ENCODE data around the gene ADGRL3.

DNA sequence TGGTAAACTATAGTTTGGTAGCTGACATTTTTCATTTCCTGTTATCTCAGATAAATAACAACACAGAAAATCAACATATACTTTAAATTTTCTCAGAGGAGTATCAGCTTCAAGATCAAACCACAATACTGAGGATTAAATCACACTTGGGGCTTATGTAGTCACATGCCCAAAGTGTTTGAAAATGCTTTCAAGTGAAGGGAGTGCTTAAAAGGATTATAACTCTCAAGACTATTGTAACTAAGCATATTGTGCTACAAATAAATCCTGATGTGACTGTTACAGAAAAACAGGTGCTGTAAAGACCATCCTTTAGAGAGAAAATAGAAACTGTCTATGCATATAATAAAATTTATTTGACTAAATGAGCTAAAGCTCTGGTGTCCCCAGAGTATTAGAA is 887.6 kb downstream of the ADGRL3 start:
- TF ChIP-seq, protein P1, sequence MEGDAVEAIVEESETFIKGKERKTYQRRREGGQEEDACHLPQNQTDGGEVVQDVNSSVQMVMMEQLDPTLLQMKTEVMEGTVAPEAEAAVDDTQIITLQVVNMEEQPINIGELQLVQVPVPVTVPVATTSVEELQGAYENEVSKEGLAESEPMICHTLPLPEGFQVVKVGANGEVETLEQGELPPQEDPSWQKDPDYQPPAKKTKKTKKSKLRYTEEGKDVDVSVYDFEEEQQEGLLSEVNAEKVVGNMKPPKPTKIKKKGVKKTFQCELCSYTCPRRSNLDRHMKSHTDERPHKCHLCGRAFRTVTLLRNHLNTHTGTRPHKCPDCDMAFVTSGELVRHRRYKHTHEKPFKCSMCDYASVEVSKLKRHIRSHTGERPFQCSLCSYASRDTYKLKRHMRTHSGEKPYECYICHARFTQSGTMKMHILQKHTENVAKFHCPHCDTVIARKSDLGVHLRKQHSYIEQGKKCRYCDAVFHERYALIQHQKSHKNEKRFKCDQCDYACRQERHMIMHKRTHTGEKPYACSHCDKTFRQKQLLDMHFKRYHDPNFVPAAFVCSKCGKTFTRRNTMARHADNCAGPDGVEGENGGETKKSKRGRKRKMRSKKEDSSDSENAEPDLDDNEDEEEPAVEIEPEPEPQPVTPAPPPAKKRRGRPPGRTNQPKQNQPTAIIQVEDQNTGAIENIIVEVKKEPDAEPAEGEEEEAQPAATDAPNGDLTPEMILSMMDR (conservative IDR thresholded peaks at IDR 0.05), result no peak
- TF ChIP-seq ZFX (IDR thresholded peaks at IDR 0.05), result no peak
